Prostate gland (tissue), 2 donors: ENCODE data around the gene PHF20.

Source experiments
- CTCF ChIP-seq, 4 experiments: fragments of 200-600 bp in 2 of 4; fragments of 450-650 bp in 2 of 4; sonication (generic) in 2 of 4; IDR thresholded peaks; 1 replicate in 3 of 4; 2 replicates in 1 of 4; pipeline ENCODE4 v1.5.1; 2016 to 2019; ENCODE audit warnings: antibody characterized with exemption in 4 of 4, mild to moderate bottlenecking in 2 of 4, moderate library complexity in 2 of 4
- POLR2A ChIP-seq: fragments of 450-650 bp; IDR thresholded peaks from one replicate; pipeline ENCODE4 v1.6.1; 2016; ENCODE audit warnings: antibody characterized with exemption, mild to moderate bottlenecking
- POLR2AphosphoS5 ChIP-seq: sonication (generic); formaldehyde crosslinking; IDR thresholded peaks from one replicate; pipeline ENCODE4 v1.6.1; 2017; ENCODE audit warnings: antibody characterized with exemption

GRCh38 chr20:35968930-35969329 is 197.1 kb downstream of the PHF20 start:
- TF ChIP-seq POLR2A, result no peak
- TF ChIP-seq CTCF (IDR thresholded peaks at IDR 0.05), result no peak
- no peak for TF ChIP-seq POLR2AphosphoS5
